SK-N-SH (cell line): ENCODE measurements around the gene ADRM1.

ENCODE experiments used
- ELF1 ChIP-seq: IDR thresholded peaks from 2 replicates; pipeline ENCODE4 v1.4.0; 2012
- FOXJ3 ChIP-seq: sonication (generic); formaldehyde crosslinking; IDR thresholded peaks from 2 replicates; pipeline ENCODE4 v1.5.1; 2020; ENCODE audit warnings: mild to moderate bottlenecking, missing genetic modification reagents
- JUND ChIP-seq: IDR thresholded peaks from 2 replicates; pipeline ENCODE4 v1.4.0; 2012
- MAX ChIP-seq: IDR thresholded peaks from 2 replicates; pipeline ENCODE4 v1.4.0; 2012; ENCODE audit warnings: low read depth
- MEF2A ChIP-seq: IDR thresholded peaks from 2 replicates; pipeline ENCODE4 v1.4.0; 2012; ENCODE audit warnings: low read depth, borderline replicate concordance
- POLR2AphosphoS5 ChIP-seq: IDR thresholded peaks from 2 replicates; pipeline ENCODE4 v1.6.1; 2012; ENCODE audit warnings: low read depth, low read length
- REST ChIP-seq: IDR thresholded peaks from 2 replicates; pipeline ENCODE4 v1.6.1; 2012; ENCODE audit warnings: mild to moderate bottlenecking, low read depth, low read length, moderate library complexity
- RFX5 ChIP-seq: IDR thresholded peaks from 2 replicates; pipeline ENCODE4 v1.6.1; 2012; ENCODE audit warnings: mild to moderate bottlenecking, improper control_type of control experiment, low read length
- SMC3 ChIP-seq: IDR thresholded peaks from 2 replicates; pipeline ENCODE4 v1.6.1; 2012; ENCODE audit warnings: low read depth, low read length, improper control_type of control experiment
- TAF1 ChIP-seq: IDR thresholded peaks from 2 replicates; pipeline ENCODE4 v1.6.1; 2012; ENCODE audit warnings: low read depth, mild to moderate bottlenecking, low read length, moderate library complexity, borderline replicate concordance
- YY1 ChIP-seq: IDR thresholded peaks from 2 replicates; pipeline ENCODE4 v1.4.0; 2012; ENCODE audit warnings: low read depth, mild to moderate bottlenecking
- TF ChIP-seq, protein P1 (sequence below): fragments of 200-600 bp; sonication (generic); IDR thresholded peaks from 2 replicates; pipeline ENCODE4 v1.6.1; 2017; ENCODE audit warnings: antibody characterized with exemption, mild to moderate bottlenecking, moderate library complexity

- TF ChIP-seq, protein P1, sequence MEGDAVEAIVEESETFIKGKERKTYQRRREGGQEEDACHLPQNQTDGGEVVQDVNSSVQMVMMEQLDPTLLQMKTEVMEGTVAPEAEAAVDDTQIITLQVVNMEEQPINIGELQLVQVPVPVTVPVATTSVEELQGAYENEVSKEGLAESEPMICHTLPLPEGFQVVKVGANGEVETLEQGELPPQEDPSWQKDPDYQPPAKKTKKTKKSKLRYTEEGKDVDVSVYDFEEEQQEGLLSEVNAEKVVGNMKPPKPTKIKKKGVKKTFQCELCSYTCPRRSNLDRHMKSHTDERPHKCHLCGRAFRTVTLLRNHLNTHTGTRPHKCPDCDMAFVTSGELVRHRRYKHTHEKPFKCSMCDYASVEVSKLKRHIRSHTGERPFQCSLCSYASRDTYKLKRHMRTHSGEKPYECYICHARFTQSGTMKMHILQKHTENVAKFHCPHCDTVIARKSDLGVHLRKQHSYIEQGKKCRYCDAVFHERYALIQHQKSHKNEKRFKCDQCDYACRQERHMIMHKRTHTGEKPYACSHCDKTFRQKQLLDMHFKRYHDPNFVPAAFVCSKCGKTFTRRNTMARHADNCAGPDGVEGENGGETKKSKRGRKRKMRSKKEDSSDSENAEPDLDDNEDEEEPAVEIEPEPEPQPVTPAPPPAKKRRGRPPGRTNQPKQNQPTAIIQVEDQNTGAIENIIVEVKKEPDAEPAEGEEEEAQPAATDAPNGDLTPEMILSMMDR, result no peak
- no peak for TF ChIP-seq YY1
- no peak for TF ChIP-seq ELF1
- no peak for TF ChIP-seq SMC3
- no peak for TF ChIP-seq FOXJ3
- no peak for TF ChIP-seq RFX5
- TF ChIP-seq TAF1, result no peak
- no peak for TF ChIP-seq POLR2AphosphoS5
- TF ChIP-seq MEF2A, result no peak
- no peak for TF ChIP-seq MAX
- TF ChIP-seq JUND, result no peak
- TF ChIP-seq REST, result no peak
Measured at GRCh38 chr20:62289131-62289530, 13.7 kb upstream of the ADRM1 start.
